GM21737 (cell line): ENCODE measurements around the gene MSX1.

Experiments
- ATAC-seq: cut with Tn5 transposase; IDR thresholded peaks from one replicate; pipeline ENCODE4 v1.9.1; 2021; ENCODE audit warnings: mild to moderate bottlenecking, moderate library complexity; ENCODE audit not compliant: unreplicated experiment

The MSX1 gene

GRCh38 chr4:4857001-4857808 is 2.3 kb upstream of the MSX1 start:
- no peak for ATAC-seq

GRCh38 chr4:4857809-4858508 is 1.5 kb upstream of the MSX1 start:
- ATAC-seq: no peak

GRCh38 chr4:4858527-4859324 is 739 bp upstream of the MSX1 start:
- ATAC-seq: no peak

GRCh38 chr4:4859799-4860599 is 534 bp downstream of the MSX1 start:
- peak; percentile 29 for ATAC-seq

GRCh38 chr4:4860600-4861389 is 1.3 kb downstream of the MSX1 start:
- ATAC-seq: no peak

GRCh38 chr4:4861390-4862018 is 2.0 kb downstream of the MSX1 start:
- ATAC-seq: no peak

- no peak for ATAC-seq
Observed at GRCh38 chr4:4862071-4862551, 2.6 kb downstream of the MSX1 start.

GRCh38 chr4:4862665-4863482 is 3.4 kb downstream of the MSX1 start:
- ATAC-seq: no peak

GRCh38 chr4:4864443-4864939 is 5.0 kb downstream of the MSX1 start:
- ATAC-seq: no peak

GRCh38 chr4:4864940-4865704 is 5.7 kb downstream of the MSX1 start:
- ATAC-seq: no peak

GRCh38 chr4:4865705-4866123 is 6.2 kb downstream of the MSX1 start:
- no peak for ATAC-seq

- ATAC-seq: no peak
Observed at GRCh38 chr4:4866124-4866865, 6.8 kb downstream of the MSX1 start.

GRCh38 chr4:4866866-4867374 is 7.5 kb downstream of the MSX1 start:
- ATAC-seq: no peak

- ATAC-seq: no peak
Observed at GRCh38 chr4:4867375-4868039, 8.0 kb downstream of the MSX1 start.

- no peak for ATAC-seq
Observed at GRCh38 chr4:4868040-4868757, 8.7 kb downstream of the MSX1 start.
